ENCODE measurements around the gene CBX4.

DNA sequence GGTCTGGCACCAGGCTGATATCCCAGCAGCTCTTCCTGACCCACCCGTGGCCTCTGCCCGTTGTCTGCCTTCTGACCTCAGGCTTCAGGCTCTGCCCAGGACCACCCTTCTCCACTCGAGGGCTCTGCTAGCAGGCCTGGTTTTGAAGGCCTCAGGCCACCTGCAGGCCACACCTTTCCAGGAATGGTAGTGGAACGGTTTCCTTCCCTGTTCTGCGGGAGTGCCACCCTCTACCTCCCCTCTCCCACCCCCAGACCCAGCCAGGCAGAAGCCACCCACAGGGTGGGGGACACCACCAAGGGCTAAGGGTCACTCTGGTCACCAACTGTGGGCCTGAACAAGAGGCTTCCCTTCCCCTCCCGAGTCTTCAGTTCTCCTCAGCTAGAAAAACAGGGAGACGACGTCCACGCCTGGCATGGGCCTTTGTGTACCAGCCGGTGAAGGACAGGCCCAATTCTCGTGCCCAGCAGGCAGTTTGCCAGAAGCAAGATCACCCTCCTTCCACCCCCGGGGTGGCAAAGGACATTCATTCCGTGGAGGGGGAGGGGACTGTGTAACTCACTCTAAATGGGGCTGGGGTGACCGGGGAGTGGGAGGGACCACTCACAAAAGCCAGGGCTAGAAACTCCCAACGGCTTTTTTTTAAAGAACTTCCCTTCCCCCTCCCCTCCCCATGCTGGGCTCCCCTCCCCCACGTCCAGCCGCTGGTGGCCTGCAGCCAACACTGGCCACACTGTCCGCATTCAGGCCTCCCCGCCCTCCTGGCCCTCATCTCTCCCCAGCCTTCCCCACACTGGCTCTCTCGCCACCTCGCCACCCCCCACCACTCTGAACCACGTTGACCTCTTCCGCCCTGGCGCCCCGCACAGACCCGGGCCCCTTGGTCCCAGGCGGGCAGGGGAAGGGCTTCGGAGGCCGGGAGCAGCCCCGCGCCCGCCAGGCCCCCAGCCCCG, 7.7 kb downstream of the CBX4 start:
- TF ChIP-seq ZNF624 (tag by site-specific recombination; IDR thresholded peaks at IDR 0.05): no peak
- no peak for TF ChIP-seq ZNF707 (tag by site-specific recombination; IDR thresholded peaks at IDR 0.05)
- no peak for TF ChIP-seq HOXA7 (CRISPR knock-in tag; IDR thresholded peaks at IDR 0.05; ENCODE audit: borderline replicate concordance)
- TF ChIP-seq, protein P1, sequence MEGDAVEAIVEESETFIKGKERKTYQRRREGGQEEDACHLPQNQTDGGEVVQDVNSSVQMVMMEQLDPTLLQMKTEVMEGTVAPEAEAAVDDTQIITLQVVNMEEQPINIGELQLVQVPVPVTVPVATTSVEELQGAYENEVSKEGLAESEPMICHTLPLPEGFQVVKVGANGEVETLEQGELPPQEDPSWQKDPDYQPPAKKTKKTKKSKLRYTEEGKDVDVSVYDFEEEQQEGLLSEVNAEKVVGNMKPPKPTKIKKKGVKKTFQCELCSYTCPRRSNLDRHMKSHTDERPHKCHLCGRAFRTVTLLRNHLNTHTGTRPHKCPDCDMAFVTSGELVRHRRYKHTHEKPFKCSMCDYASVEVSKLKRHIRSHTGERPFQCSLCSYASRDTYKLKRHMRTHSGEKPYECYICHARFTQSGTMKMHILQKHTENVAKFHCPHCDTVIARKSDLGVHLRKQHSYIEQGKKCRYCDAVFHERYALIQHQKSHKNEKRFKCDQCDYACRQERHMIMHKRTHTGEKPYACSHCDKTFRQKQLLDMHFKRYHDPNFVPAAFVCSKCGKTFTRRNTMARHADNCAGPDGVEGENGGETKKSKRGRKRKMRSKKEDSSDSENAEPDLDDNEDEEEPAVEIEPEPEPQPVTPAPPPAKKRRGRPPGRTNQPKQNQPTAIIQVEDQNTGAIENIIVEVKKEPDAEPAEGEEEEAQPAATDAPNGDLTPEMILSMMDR (tag by site-specific recombination; IDR thresholded peaks at IDR 0.05): no peak
- no peak for TF ChIP-seq ZBTB1 (tag by site-specific recombination; IDR thresholded peaks at IDR 0.05)
- no peak for TF ChIP-seq ZFP41 (tag by site-specific recombination; IDR thresholded peaks at IDR 0.05; ENCODE audit: borderline replicate concordance)
- TF ChIP-seq, protein P2, sequence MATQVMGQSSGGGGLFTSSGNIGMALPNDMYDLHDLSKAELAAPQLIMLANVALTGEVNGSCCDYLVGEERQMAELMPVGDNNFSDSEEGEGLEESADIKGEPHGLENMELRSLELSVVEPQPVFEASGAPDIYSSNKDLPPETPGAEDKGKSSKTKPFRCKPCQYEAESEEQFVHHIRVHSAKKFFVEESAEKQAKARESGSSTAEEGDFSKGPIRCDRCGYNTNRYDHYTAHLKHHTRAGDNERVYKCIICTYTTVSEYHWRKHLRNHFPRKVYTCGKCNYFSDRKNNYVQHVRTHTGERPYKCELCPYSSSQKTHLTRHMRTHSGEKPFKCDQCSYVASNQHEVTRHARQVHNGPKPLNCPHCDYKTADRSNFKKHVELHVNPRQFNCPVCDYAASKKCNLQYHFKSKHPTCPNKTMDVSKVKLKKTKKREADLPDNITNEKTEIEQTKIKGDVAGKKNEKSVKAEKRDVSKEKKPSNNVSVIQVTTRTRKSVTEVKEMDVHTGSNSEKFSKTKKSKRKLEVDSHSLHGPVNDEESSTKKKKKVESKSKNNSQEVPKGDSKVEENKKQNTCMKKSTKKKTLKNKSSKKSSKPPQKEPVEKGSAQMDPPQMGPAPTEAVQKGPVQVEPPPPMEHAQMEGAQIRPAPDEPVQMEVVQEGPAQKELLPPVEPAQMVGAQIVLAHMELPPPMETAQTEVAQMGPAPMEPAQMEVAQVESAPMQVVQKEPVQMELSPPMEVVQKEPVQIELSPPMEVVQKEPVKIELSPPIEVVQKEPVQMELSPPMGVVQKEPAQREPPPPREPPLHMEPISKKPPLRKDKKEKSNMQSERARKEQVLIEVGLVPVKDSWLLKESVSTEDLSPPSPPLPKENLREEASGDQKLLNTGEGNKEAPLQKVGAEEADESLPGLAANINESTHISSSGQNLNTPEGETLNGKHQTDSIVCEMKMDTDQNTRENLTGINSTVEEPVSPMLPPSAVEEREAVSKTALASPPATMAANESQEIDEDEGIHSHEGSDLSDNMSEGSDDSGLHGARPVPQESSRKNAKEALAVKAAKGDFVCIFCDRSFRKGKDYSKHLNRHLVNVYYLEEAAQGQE (tag by site-specific recombination; IDR thresholded peaks at IDR 0.05): no peak
